ENCODE results near the gene UBXN7. TPM values are rescaled to one million over a fixed set of nuclear protein-coding genes. Genes with fewer than 3 reads are reported as not detected.

The UBXN7 gene
- polyA plus RNA-seq, 1 of the 3 experiments (the other 2 are of a cell fraction): 6.4 TPM

DNA sequence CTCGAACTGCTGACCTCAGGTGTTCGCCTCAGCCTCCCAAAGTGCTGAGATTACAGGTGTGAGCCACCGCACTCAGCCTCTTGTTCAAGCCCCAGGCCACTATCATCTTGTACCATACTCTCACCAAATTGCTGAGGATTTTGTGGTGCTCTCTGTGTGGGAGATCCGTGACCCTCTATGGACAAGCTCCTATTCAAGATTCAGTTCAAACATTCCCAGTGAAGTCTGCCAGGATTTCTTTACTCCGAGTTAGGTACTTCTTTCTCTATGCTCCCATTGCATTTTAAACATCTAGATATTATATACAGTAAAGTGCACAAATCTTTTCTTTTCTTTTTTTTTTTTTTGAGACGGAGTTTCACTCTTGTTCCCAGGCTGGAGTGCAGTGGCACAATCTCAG, 93.2 kb downstream of the UBXN7 start (continued):
- TF ChIP-seq CTCF (IDR thresholded peaks at IDR 0.05) (no peak), TAF1 (IDR thresholded peaks at IDR 0.05; ENCODE audit: borderline replicate concordance, low read depth, low read length) (no peak), RFX5 (IDR thresholded peaks at IDR 0.05; ENCODE audit: low read length) (no peak), FOXJ3 (CRISPR knock-in tag; IDR thresholded peaks at IDR 0.05) (no peak), ELF1 (IDR thresholded peaks at IDR 0.05) (no peak), MXI1 (IDR thresholded peaks at IDR 0.05; ENCODE audit: low read depth, low read length) (no peak), JUND (IDR thresholded peaks at IDR 0.05) (no peak), NFIC (IDR thresholded peaks at IDR 0.05; ENCODE audit: borderline replicate concordance) (no peak), FOXM1 (IDR thresholded peaks at IDR 0.05; ENCODE audit: low read depth) (no peak), YY1 (IDR thresholded peaks at IDR 0.05; ENCODE audit: low read depth) (no peak), GABPA (IDR thresholded peaks at IDR 0.05; ENCODE audit: low read depth) (no peak), TCF12 (IDR thresholded peaks at IDR 0.05) (no peak)
- TF ChIP-seq, protein P1, sequence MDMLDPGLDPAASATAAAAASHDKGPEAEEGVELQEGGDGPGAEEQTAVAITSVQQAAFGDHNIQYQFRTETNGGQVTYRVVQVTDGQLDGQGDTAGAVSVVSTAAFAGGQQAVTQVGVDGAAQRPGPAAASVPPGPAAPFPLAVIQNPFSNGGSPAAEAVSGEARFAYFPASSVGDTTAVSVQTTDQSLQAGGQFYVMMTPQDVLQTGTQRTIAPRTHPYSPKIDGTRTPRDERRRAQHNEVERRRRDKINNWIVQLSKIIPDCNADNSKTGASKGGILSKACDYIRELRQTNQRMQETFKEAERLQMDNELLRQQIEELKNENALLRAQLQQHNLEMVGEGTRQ (IDR thresholded peaks at IDR 0.05; ENCODE audit: borderline replicate concordance, low read depth, low read length): no peak

DNA sequence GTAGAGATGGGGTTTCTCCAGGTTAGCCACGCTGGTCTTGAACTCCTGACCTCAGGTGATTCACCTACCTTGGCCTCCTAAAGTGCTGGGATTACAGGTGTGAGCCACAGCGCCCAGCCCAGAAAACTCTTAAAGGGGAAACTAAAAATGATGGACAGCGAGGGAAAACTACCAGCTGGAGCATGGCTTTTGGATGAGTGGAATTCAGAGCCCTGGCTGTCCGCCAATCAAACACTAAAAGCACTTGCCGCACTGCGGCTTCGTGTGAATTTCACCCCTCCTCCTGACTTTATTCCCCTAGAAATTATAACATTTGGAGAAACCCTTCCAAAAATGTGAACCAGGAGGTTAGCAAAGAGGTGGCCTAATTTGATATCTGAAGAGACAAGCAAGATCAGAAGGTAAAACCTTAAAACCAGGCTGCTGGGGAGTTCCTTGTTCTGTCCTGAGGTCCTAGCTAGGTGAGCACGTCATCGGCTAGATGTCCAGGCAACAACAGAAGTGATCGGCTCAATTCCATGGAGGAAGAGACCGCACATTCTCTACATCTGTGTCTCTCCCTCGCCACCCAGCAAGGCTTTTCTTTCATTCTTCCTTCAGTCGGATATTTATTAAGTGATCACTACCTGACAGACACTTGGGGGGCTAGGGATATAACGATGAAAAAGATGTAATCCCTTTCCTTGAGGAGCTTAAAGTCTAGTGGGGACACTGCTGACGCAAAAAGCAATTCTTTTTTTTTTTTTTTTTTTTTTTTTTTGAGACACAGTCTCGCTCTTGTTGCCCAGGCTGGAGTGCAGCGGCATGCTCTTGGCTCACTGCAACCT, 95.7 kb downstream of the UBXN7 start:
- no peaks in the 10 kb centered on the region for H3K79me2 ChIP-seq (ENCODE audit: insufficient read depth)
- H3K27ac ChIP-seq (ENCODE audit: low read depth in 2 of 2, low read length in 1 of 2): no peak overlapping the region
- H3K9ac ChIP-seq: no peak overlapping the region
- no peaks in the 10 kb centered on the region for H3K36me3 ChIP-seq (replicated peaks in 1 of 2; ENCODE audit: control insufficient read depth in 1 of 2, insufficient read depth in 2 of 2, low read length in 1 of 2)
- no peak for DNase-seq
- H3F3A ChIP-seq (replicated peaks; ENCODE audit: insufficient read depth): no peaks in the 10 kb centered on the region
- no peaks in the 10 kb centered on the region for H3K9me3 ChIP-seq
- no peaks in the 10 kb centered on the region for H3K9me2 ChIP-seq
- no peaks in the 10 kb centered on the region for H3K4me1 ChIP-seq (ENCODE audit: control insufficient read depth in 1 of 2, insufficient read depth in 2 of 2, low read depth in 1 of 2, low read length in 1 of 2)
- no peak overlapping the region for H2AFZ ChIP-seq (ENCODE audit: low read depth)
- ChIA-PET POLR2A (no interaction called here), CTCF (interaction anchor here (0.7 kb wide), 1 partner anchor 13 kb away, joined by 3 read pairs; no protein-coding TSS in a partner anchor)
- TF ChIP-seq YY1 (IDR thresholded peaks at IDR 0.05; ENCODE audit: low read depth): no peak
- TF ChIP-seq GATA2 (CRISPR knock-in tag; IDR thresholded peaks at IDR 0.05): no peak
- TF ChIP-seq, protein P2, sequence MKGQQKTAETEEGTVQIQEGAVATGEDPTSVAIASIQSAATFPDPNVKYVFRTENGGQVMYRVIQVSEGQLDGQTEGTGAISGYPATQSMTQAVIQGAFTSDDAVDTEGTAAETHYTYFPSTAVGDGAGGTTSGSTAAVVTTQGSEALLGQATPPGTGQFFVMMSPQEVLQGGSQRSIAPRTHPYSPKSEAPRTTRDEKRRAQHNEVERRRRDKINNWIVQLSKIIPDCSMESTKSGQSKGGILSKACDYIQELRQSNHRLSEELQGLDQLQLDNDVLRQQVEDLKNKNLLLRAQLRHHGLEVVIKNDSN (IDR thresholded peaks at IDR 0.05; ENCODE audit: borderline replicate concordance, low read depth): no peak
- TF ChIP-seq NRF1 (IDR thresholded peaks at IDR 0.05; ENCODE audit: low read depth, low read length): no peak
- no peak overlapping the region for H3K4me2 ChIP-seq
- no peaks in the 10 kb centered on the region for H4K20me1 ChIP-seq (ENCODE audit: insufficient read depth)
- H3K4me3 ChIP-seq (ENCODE audit: low read depth in 2 of 2, low read length in 1 of 2): no peak overlapping the region
- H3K27me3 ChIP-seq (ENCODE audit: insufficient read depth): no peaks in the 10 kb centered on the region
- 90% methylated on average over 17 of the region's 17 CpGs for WGBS (ENCODE audit: low lambda C conversion rate)

All from SK-N-SH (cell line).